Inflammatory macrophage treated with lipopolysaccharide for 4 hours (primary cell): ENCODE measurements around the gene FBRS.
"Not testable (repeated sequence)": the region's sequence is repeated elsewhere in the genome, so short reads cannot be mapped to it uniquely, and the experiment has no call there.

Source experiments
- DNase-seq: peaks from one replicate; pipeline ENCODE4 v3.0.0-alpha.2; 2020

Gene FBRS

GRCh38 chr16:30700491-30700890, 42.3 kb downstream of the FBRS start:
- no peak for DNase-seq

GRCh38 chr16:30700971-30701370, 42.7 kb downstream of the FBRS start:
- no peak for DNase-seq

GRCh38 chr16:30703071-30703470, 44.8 kb downstream of the FBRS start:
- not testable (repeated sequence) for DNase-seq

GRCh38 chr16:30703971-30704370, 45.7 kb downstream of the FBRS start:
- DNase-seq: no peak

GRCh38 chr16:30706046-30706445, 47.8 kb downstream of the FBRS start:
- no peak for DNase-seq

GRCh38 chr16:30710971-30711370, 52.7 kb downstream of the FBRS start:
- DNase-seq: no peak

- DNase-seq: no peak
Observed at GRCh38 chr16:30711712-30712111, 53.5 kb downstream of the FBRS start.

- peak; percentile 95 for DNase-seq
Observed at GRCh38 chr16:30715750-30716445, 57.7 kb downstream of the FBRS start.

- no peak for DNase-seq
Observed at GRCh38 chr16:30720086-30720485, 61.9 kb downstream of the FBRS start.
